Fibroblast of skin of right biceps (primary cell): ENCODE results near the gene MAPKAPK3.

Source experiments
- DNase-seq: peaks from one replicate; pipeline ENCODE4 v3.0.0-alpha.2; 2013

Gene MAPKAPK3

GRCh38 chr3:50617096-50617791, at the start of gene MAPKAPK3:
MAPKAPK3 (plus strand) TSS chr3:50617151; CDS start chr3:50617566, 415 bp downstream.
- DNase-seq = peak; percentile 22

GRCh38 chr3:50567386-50568167, 49.4 kb upstream of the MAPKAPK3 start, which contains the start of gene C3orf18:
C3orf18 (minus strand) TSS chr3:50567747; CDS start chr3:50565699, 2,048 bp downstream.
- peak; percentile 89 for DNase-seq

GRCh38 chr3:50568947-50569749, 47.8 kb upstream of the MAPKAPK3 start, which contains the start of gene HEMK1:
HEMK1 (plus strand) TSS chr3:50569522; CDS start chr3:50571105, 1,583 bp downstream.
- DNase-seq = peak; percentile 94

GRCh38 chr3:50570508-50571279, 46.3 kb upstream of the MAPKAPK3 start:
- DNase-seq = no peak

- no peak for DNase-seq
Observed at GRCh38 chr3:50571486-50571885, 45.5 kb upstream of the MAPKAPK3 start.

- DNase-seq = peak; percentile 57
Observed at GRCh38 chr3:50572158-50572557, 44.8 kb upstream of the MAPKAPK3 start.

- DNase-seq = no peak
Observed at GRCh38 chr3:50572801-50573371, 44.1 kb upstream of the MAPKAPK3 start.

- no peak for DNase-seq
Observed at GRCh38 chr3:50573566-50574443, 43.1 kb upstream of the MAPKAPK3 start.

GRCh38 chr3:50574444-50574831, 42.5 kb upstream of the MAPKAPK3 start:
- DNase-seq = no peak

GRCh38 chr3:50575372-50575771, 41.6 kb upstream of the MAPKAPK3 start:
- DNase-seq = no peak

GRCh38 chr3:50577348-50577747, 39.6 kb upstream of the MAPKAPK3 start:
- DNase-seq = no peak

GRCh38 chr3:50580683-50581458, 36.1 kb upstream of the MAPKAPK3 start:
- DNase-seq = no peak

GRCh38 chr3:50581459-50581842, 35.5 kb upstream of the MAPKAPK3 start:
- DNase-seq = no peak

- no peak for DNase-seq
Observed at GRCh38 chr3:50582083-50582482, 34.9 kb upstream of the MAPKAPK3 start.

GRCh38 chr3:50583897-50584296, 33.1 kb upstream of the MAPKAPK3 start:
- DNase-seq = no peak

GRCh38 chr3:50584391-50584790, 32.6 kb upstream of the MAPKAPK3 start:
- DNase-seq = peak; percentile 31

- DNase-seq = no peak
Observed at GRCh38 chr3:50585919-50586762, 30.8 kb upstream of the MAPKAPK3 start.

GRCh38 chr3:50586763-50587070, 30.2 kb upstream of the MAPKAPK3 start:
- no peak for DNase-seq

GRCh38 chr3:50587373-50587772, 29.6 kb upstream of the MAPKAPK3 start:
- no peak for DNase-seq
